Caco-2 (cell line): ENCODE measurements around the gene ADAM30. TPM values are rescaled to one million over a fixed set of nuclear protein-coding genes. Genes with fewer than 3 reads are reported as not detected.

Experiments
- BruUV-seq: library from RNA; stranded (reverse); fragments of 400-500 nt; replicated peaks from 2 replicates; lab custom pipeline; 2021; lab: Mats Ljungman, UMichigan
- CTCF ChIA-PET: fragments of 300-600 bp; sonication (Branson Sonifier 250); formaldehyde crosslinking; loops from one replicate; lab custom pipeline; 2022; ENCODE audit warnings: antibody characterized with exemption; lab: Charles Lee
- POLR2A ChIA-PET: fragments of 300-600 bp; sonication (Branson Sonifier 250); formaldehyde crosslinking; loops from one replicate; lab custom pipeline; 2022; ENCODE audit warnings: antibody characterized with exemption; lab: Charles Lee
- DNase-seq, 2 experiments: peaks; one replicate each; pipeline versions ENCODE4 v3.0.0 to v3.0.0-alpha.2; 2020 to 2022
- H3K27me3 ChIP-seq: replicated peaks from 2 replicates; pipeline ENCODE4 v1.6.0; 2011; ENCODE audit warnings: low read length; ENCODE audit not compliant: control insufficient read depth, insufficient read depth
- H3K36me3 ChIP-seq: 2 replicates; pipeline ENCODE4 v1.5.1; 2011; ENCODE audit warnings: low read length; ENCODE audit not compliant: control insufficient read depth, insufficient read depth
- H3K4me1 ChIP-seq: fragments of 250-450 bp; sonication (Bioruptor Pico); 2 replicates; pipeline ENCODE4 v1.5.1; 2020; ENCODE audit warnings: mild to moderate bottlenecking
- H3K4me3 ChIP-seq: 2 replicates; pipeline ENCODE4 v1.5.1; 2011; ENCODE audit warnings: low read depth, mild to moderate bottlenecking, control low read depth, low read length
- H3K9me3 ChIP-seq: fragments of 250-450 bp; sonication (Bioruptor Pico); 2 replicates; pipeline ENCODE4 v1.5.1; 2020; ENCODE audit warnings: mild to moderate bottlenecking, moderate library complexity
- H3K27ac Mint-ChIP-seq: one replicate; pipeline ENCODE4 v1.8.0; 2022; ENCODE audit warnings: mixed read lengths; ENCODE audit not compliant: unreplicated experiment
- H3K27me3 Mint-ChIP-seq: one replicate; pipeline ENCODE4 v1.8.0; 2022; ENCODE audit warnings: mixed read lengths; ENCODE audit not compliant: insufficient read depth, unreplicated experiment
- H3K36me3 Mint-ChIP-seq: one replicate; pipeline ENCODE4 v1.8.0; 2022; ENCODE audit warnings: mild to moderate bottlenecking, mixed read lengths; ENCODE audit not compliant: insufficient read depth, unreplicated experiment
- H3K4me1 Mint-ChIP-seq: one replicate; pipeline ENCODE4 v1.8.0; 2022; ENCODE audit warnings: low read depth, mixed read lengths; ENCODE audit not compliant: unreplicated experiment
- H3K4me3 Mint-ChIP-seq: one replicate; pipeline ENCODE4 v1.8.0; 2022; ENCODE audit warnings: mild to moderate bottlenecking, moderate library complexity, mixed read lengths; ENCODE audit not compliant: unreplicated experiment
- H3K9me3 Mint-ChIP-seq: one replicate; pipeline ENCODE4 v1.8.0; 2022; ENCODE audit warnings: mixed read lengths; ENCODE audit not compliant: unreplicated experiment
- intact Hi-C: fragments of 100-400 bp; cut with micrococcal nuclease; formaldehyde crosslinking; loops from one replicate; pipeline ENCODE4 v1.10.0; 2022; ENCODE audit not compliant: unreplicated experiment
- total RNA-seq: library from RNA; stranded (reverse); gene quantifications from 2 replicates; pipeline ENCODE4 v1.2.3, GENCODE V29; 2022
- TF ChIP-seq, protein P1 (sequence below), 2 experiments: fragments of 200-600 bp in 1 of 2; IDR thresholded peaks; 1 replicate in 1 of 2; 2 replicates in 1 of 2; pipeline versions ENCODE4 v1.5.1 to v1.8.0; 2011 to 2022; ENCODE audit warnings: antibody characterized with exemption in 1 of 2, control low read depth in 1 of 2, inconsistent platforms in 1 of 2, low read depth in 1 of 2, low read length in 1 of 2, mild to moderate bottlenecking in 1 of 2, moderate library complexity in 1 of 2; ENCODE audit not compliant: insufficient read depth in 1 of 2, severe bottlenecking in 1 of 2, unreplicated experiment in 1 of 2

The ADAM30 gene
- total RNA-seq, 1 experiment from 2014 or later: not detected

DNA sequence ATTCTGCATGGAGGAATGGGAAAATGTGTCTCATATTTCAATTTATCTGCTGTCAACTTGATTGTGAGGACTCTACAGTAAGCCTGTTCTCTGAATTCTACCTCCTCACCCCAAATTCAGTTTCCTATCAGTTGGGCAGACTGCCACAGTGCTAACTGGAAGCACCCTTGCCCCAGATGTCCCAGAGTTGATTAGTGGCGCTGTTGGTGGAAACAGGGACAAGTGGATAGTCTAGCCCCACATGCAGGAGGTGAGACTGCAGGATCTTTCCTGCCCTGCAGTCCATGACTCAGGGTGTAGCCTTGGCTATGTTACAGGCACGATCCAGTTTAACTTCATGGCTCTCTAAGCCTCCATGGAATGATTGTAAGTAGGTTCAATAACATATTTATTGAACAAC lies 22.1 kb downstream of the ADAM30 start:
- DNase-seq: no peak
- Mint-ChIP-seq H3K4me3 (no peak overlapping the region), H3K4me1 (no peaks in the 10 kb centered on the region), H3K27me3 (no peaks in the 10 kb centered on the region), H3K36me3 (peaks cover 6% of the 10 kb centered on the region), H3K9me3 (no peaks in the 10 kb centered on the region), H3K27ac (no peak overlapping the region)
- no TSS peak for BruUV-seq
- H3K9me3 ChIP-seq: no peaks in the 10 kb centered on the region
- no peaks in the 10 kb centered on the region for H3K4me1 ChIP-seq
- TF ChIP-seq, protein P1, sequence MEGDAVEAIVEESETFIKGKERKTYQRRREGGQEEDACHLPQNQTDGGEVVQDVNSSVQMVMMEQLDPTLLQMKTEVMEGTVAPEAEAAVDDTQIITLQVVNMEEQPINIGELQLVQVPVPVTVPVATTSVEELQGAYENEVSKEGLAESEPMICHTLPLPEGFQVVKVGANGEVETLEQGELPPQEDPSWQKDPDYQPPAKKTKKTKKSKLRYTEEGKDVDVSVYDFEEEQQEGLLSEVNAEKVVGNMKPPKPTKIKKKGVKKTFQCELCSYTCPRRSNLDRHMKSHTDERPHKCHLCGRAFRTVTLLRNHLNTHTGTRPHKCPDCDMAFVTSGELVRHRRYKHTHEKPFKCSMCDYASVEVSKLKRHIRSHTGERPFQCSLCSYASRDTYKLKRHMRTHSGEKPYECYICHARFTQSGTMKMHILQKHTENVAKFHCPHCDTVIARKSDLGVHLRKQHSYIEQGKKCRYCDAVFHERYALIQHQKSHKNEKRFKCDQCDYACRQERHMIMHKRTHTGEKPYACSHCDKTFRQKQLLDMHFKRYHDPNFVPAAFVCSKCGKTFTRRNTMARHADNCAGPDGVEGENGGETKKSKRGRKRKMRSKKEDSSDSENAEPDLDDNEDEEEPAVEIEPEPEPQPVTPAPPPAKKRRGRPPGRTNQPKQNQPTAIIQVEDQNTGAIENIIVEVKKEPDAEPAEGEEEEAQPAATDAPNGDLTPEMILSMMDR (IDR thresholded peaks at IDR 0.05; ENCODE audit: insufficient read depth in 1 of 2, low read depth in 1 of 2, low read length in 1 of 2, severe bottlenecking in 1 of 2, unreplicated experiment in 1 of 2): no peak
- H3K27me3 ChIP-seq: no peaks in the 10 kb centered on the region
- ChIA-PET POLR2A (no interaction called here), CTCF (no interaction called here)
- intact Hi-C loops: loop anchor here (10.0 kb wide), 1 partner anchor 71 kb away; no protein-coding TSS in a partner anchor
- H3K36me3 ChIP-seq: no peaks in the 10 kb centered on the region
- H3K4me3 ChIP-seq: no peak overlapping the region

DNA sequence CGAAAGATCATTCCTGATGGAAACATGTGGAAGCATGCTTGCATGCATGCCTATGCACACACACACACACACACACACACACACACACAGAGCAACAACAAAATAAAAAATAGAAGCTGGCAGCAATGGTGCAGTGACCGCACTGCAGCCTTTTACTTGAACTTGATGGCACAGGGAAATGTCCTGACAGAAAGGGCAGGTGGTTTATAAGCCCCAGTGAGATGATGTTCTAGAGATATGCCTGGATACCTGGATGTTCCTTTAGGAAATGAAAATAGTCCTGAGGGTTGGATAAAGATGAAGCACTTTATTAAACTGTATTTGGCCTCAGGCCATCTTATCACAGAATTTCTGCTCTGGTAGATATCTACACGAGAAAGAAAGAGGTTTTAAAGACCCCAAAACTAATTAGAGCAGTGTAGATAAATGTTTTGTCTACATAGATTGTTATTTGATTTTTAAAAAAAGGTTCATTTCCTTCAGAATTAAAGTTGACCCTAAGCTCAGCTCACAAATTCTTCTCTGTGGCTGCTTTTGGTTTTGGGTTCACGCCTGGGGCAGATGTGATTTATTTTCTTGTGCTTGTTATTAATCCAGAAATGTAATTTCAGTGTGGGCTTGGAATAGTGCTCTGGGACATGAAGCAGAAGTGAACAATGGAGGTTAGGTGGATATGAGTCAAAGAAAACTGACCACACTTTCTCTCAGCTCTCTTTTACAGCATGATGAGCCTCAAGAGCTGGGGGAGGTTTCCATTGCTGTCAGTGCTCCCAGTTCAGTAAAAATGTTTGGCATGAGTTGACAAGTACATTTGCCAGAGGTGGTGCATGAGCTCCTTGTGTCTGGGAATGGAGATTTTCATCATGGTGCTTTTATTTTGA lies 22.9 kb downstream of the ADAM30 start:
- no peaks in the 10 kb centered on the region for H3K9me3 Mint-ChIP-seq
- no TSS peak for BruUV-seq
- Histone ChIP-seq H3K27me3 (no peaks in the 10 kb centered on the region), H3K4me1 (no peaks in the 10 kb centered on the region), H3K36me3 (no peaks in the 10 kb centered on the region), H3K4me3 (no peak overlapping the region), H3K9me3 (no peaks in the 10 kb centered on the region)
- H3K4me3 Mint-ChIP-seq: no peak overlapping the region
- no peak for DNase-seq
- CTCF ChIA-PET: no interaction called here
- H3K27me3 Mint-ChIP-seq: no peaks in the 10 kb centered on the region
- no peak overlapping the region for H3K27ac Mint-ChIP-seq
- intact Hi-C loops: loop anchor here (10.0 kb wide), 1 partner anchor 71 kb away; no protein-coding TSS in a partner anchor
- H3K36me3 Mint-ChIP-seq: peaks cover 6% of the 10 kb centered on the region
- POLR2A ChIA-PET: no interaction called here
- TF ChIP-seq, protein P1 (IDR thresholded peaks at IDR 0.05; ENCODE audit: insufficient read depth in 1 of 2, low read depth in 1 of 2, low read length in 1 of 2, severe bottlenecking in 1 of 2, unreplicated experiment in 1 of 2): no peak
- no peaks in the 10 kb centered on the region for H3K4me1 Mint-ChIP-seq

DNA sequence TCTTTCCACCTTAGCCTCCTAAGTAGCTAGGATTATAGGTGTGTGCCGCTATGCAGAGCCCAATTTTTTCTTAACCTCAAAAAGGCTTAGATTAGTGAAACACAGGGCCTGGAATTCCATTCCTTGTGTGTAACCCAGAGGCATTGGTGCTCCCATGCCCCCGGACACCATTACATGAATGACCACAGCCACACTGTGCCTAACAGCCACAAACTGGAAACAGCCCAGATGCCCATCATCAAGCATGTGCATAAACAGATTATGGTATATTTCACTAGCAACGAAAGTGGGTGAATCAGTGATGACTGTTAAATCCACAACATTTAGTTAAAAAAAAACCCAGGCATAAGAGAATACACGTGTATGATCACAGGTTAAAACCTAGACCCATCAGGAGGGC lies 24.4 kb downstream of the ADAM30 start:
- DNase-seq: no peak
- Mint-ChIP-seq H3K36me3 (peaks cover 6% of the 10 kb centered on the region), H3K27me3 (no peaks in the 10 kb centered on the region), H3K4me3 (no peak overlapping the region), H3K9me3 (no peaks in the 10 kb centered on the region), H3K4me1 (no peaks in the 10 kb centered on the region), H3K27ac (no peak overlapping the region)
- TF ChIP-seq, protein P1 (IDR thresholded peaks at IDR 0.05; ENCODE audit: insufficient read depth in 1 of 2, low read depth in 1 of 2, low read length in 1 of 2, severe bottlenecking in 1 of 2, unreplicated experiment in 1 of 2): no peak
- BruUV-seq: no TSS peak
- H3K9me3 ChIP-seq: no peaks in the 10 kb centered on the region
- intact Hi-C loops: loop anchor here (1.0 to 10.0 kb wide), 2 partner anchors 73 to 128 kb away; no protein-coding TSS in a partner anchor
- ChIA-PET CTCF (interaction anchor here (0.8 kb wide), 1 partner anchor 38 kb away, joined by 3 read pairs; no protein-coding TSS in a partner anchor), POLR2A (no interaction called here)
- H3K4me1 ChIP-seq: no peaks in the 10 kb centered on the region
- no peak overlapping the region for H3K4me3 ChIP-seq
- no peaks in the 10 kb centered on the region for H3K36me3 ChIP-seq
- H3K27me3 ChIP-seq: no peaks in the 10 kb centered on the region
